Activated naive CD4-positive, alpha-beta T cell treated with anti-CD3 and anti-CD28 coated beads, Interleukin-2, amount 50 U/mL, for 24 hours (primary cell): ENCODE measurements around the gene UNC5C.

Experiments used
- H3K27ac Mint-ChIP-seq: one replicate; pipeline ENCODE4 v1.8.0; 2021; ENCODE audit warnings: mild to moderate bottlenecking, mixed read lengths
- H3K27me3 Mint-ChIP-seq: one replicate; pipeline ENCODE4 v1.8.0; 2021; ENCODE audit warnings: mixed read lengths
- H3K36me3 Mint-ChIP-seq: one replicate; pipeline ENCODE4 v1.8.0; 2021; ENCODE audit warnings: mixed read lengths
- H3K4me1 Mint-ChIP-seq: one replicate; pipeline ENCODE4 v1.8.0; 2021; ENCODE audit warnings: mixed read lengths
- H3K4me3 Mint-ChIP-seq: one replicate; pipeline ENCODE4 v1.8.0; 2021; ENCODE audit warnings: mild to moderate bottlenecking, mixed read lengths
- H3K9me3 Mint-ChIP-seq: one replicate; pipeline ENCODE4 v1.8.0; 2021; ENCODE audit warnings: mixed read lengths

Gene UNC5C

DNA sequence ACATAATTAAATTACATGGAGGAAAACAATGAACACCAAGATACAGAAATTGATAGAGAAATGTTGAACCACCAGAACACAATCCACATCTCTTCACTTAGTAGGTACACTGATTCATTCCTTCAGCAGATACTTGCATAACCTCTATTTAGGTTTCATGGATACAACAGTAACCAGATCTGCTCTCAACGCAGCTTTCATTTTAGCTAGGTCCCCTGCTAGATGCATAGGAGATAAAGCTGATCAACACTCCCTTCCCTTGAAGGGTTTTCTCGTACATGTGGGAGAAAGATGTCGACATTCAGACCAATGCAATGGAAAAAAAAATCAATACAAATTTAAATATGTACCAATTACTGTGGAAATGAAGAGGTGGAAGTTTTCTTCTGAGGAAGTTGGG lies 37.3 kb downstream of the UNC5C start:
- H3K4me3 Mint-ChIP-seq, result no peak overlapping the region
- H3K27ac Mint-ChIP-seq, result no peak overlapping the region
- no peaks in the 10 kb centered on the region for H3K4me1 Mint-ChIP-seq
- H3K36me3 Mint-ChIP-seq, result no peaks in the 10 kb centered on the region
- H3K27me3 Mint-ChIP-seq, result no peaks in the 10 kb centered on the region
- H3K9me3 Mint-ChIP-seq, result no peaks in the 10 kb centered on the region

DNA sequence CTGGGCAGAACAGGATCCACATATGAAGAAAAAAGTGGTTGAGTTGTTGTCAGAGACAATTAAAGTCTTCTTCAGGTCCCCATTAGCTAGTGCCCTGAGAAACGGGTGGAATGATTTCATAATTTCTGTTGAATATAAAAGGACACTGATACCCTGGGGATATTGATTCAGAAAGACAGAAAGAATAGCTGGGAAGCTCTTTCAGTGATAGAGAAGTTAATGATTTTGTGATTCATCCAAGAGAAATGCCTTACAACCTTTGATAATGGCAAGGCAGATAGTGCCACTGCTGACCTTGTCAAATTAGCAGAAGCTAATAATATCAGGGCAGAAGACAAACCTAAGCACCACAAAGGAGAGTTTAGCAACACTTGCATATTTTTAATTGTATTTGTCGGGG lies 37.9 kb downstream of the UNC5C start:
- Mint-ChIP-seq H3K27ac (no peak overlapping the region), H3K27me3 (no peaks in the 10 kb centered on the region), H3K4me3 (no peak overlapping the region), H3K4me1 (no peaks in the 10 kb centered on the region), H3K36me3 (no peaks in the 10 kb centered on the region), H3K9me3 (no peaks in the 10 kb centered on the region)

DNA sequence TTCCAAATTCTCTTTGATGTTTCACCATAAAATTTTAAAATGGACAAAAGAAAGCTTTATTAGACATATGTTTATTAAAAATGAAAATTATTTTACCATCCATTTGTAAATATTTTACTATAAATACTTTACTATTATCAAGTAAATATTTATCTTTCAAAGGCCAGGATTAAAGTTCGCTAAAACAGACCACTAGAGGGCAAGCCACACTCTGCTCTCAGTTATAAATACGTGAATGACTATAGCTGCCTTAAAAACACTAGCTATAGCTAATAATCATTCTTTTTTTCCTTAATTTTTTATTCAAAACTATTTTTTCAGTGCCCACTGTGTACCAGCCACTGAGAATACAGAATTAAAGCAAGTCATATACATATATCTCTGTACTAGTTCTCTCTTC lies 38.6 kb downstream of the UNC5C start:
- Mint-ChIP-seq H3K27ac (no peak overlapping the region), H3K27me3 (no peaks in the 10 kb centered on the region), H3K36me3 (no peaks in the 10 kb centered on the region), H3K9me3 (no peaks in the 10 kb centered on the region), H3K4me1 (no peaks in the 10 kb centered on the region), H3K4me3 (no peak overlapping the region)

DNA sequence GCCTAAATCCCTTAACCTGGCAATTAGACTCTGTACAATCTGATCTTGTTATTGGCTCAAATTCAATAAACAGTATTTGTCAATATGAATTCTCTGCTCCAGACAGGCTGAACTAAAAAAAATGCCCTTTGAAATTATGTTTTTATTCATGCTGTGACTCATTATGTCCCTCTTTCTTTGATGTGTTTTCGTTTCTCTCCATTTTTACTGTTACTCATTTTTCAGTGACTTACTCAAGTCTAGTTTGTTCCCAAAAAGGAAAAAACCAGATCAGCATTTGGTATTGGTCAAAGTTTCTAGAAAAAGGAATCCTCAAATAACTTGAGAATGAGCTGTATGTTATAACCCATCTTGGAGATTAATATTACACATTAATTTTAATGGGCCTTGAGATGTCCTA lies 40.4 kb downstream of the UNC5C start:
- H3K27ac Mint-ChIP-seq, result no peak overlapping the region
- no peak overlapping the region for H3K4me3 Mint-ChIP-seq
- no peaks in the 10 kb centered on the region for H3K36me3 Mint-ChIP-seq
- no peaks in the 10 kb centered on the region for H3K9me3 Mint-ChIP-seq
- H3K27me3 Mint-ChIP-seq, result no peaks in the 10 kb centered on the region
- H3K4me1 Mint-ChIP-seq, result no peaks in the 10 kb centered on the region

DNA sequence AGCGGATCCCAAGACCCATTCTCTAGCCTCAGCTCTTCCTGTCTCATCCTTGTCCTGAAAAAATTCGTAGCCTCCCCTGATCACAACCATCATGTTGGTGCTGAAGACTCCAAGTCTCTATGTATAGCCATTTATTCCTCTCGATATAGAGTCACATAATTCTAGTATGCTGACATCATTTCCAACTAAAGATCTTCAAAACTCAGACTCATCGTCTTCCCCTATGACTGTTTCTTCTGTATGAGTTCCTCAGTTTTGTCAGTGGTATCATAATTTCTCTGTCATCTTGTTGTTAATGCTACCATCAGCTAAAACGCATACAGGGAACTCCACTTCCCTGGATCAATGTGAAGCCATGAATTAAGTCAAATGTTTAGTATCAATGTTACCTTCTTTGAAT lies 41.2 kb downstream of the UNC5C start:
- Mint-ChIP-seq H3K27ac (no peak overlapping the region), H3K27me3 (no peaks in the 10 kb centered on the region), H3K36me3 (no peaks in the 10 kb centered on the region), H3K4me1 (no peaks in the 10 kb centered on the region), H3K4me3 (no peak overlapping the region), H3K9me3 (no peaks in the 10 kb centered on the region)

DNA sequence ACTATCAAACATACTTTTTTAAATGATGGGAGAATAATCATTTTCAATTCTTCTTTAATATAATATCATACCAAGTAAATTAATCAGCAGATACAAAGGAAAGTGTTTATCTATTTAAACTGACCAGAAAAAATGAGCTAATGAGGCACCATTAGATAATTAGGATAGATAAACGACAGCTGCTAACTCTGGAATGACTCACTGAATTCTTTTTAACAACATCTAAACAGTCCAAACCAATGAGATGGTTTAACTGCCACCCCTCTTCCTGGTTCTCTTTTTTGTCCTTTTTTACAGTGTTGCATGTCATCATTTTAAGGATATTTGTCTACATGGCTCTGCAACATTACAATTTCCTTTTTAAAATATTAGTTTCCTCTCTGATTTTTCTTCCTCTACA lies 41.6 kb downstream of the UNC5C start:
- H3K4me3 Mint-ChIP-seq, result no peak overlapping the region
- no peaks in the 10 kb centered on the region for H3K36me3 Mint-ChIP-seq
- H3K27me3 Mint-ChIP-seq, result no peaks in the 10 kb centered on the region
- H3K4me1 Mint-ChIP-seq, result no peaks in the 10 kb centered on the region
- H3K9me3 Mint-ChIP-seq, result no peaks in the 10 kb centered on the region
- H3K27ac Mint-ChIP-seq, result no peak overlapping the region

DNA sequence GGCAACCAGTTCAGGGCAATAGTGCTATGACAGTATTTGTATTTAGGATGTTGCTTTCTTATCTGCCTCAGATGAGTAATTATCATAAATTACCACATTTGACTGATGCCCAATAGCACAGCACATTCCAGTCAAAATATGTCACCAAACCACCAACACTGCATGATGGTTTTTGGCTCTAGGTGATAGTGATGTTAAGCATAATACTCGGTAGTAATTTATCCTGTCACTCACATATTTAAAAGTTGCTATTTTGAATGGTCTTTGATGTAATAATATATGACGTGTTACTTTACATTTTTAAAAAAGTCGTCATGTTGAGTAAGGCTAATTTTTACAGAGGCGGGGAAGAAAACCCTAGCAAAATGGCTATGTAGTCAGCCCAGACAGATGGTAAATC lies 42.5 kb downstream of the UNC5C start:
- H3K36me3 Mint-ChIP-seq, result no peaks in the 10 kb centered on the region
- H3K27me3 Mint-ChIP-seq, result no peaks in the 10 kb centered on the region
- no peak overlapping the region for H3K27ac Mint-ChIP-seq
- H3K4me3 Mint-ChIP-seq, result no peak overlapping the region
- H3K4me1 Mint-ChIP-seq, result no peaks in the 10 kb centered on the region
- H3K9me3 Mint-ChIP-seq, result no peaks in the 10 kb centered on the region

DNA sequence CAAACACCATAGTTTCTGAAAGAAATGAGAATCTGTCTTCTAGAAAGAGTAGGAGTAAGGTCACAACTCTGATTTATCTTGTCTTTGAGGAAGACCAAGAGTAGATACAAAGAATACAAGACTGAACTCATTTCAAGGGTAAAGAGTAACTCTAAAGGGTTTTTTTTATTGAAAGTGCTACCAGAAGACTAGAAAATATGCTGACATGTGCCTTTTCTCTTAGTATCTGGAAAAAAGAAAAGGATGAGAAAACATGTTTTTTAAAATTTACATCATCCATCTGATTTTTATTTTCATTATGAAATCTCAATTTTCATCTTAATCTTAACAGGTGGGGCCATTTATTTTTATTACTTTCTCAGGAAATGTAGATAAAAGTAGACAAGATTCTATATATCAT lies 43.0 kb downstream of the UNC5C start:
- Mint-ChIP-seq H3K27ac (no peak overlapping the region), H3K9me3 (no peaks in the 10 kb centered on the region), H3K36me3 (no peaks in the 10 kb centered on the region), H3K27me3 (no peaks in the 10 kb centered on the region), H3K4me1 (no peaks in the 10 kb centered on the region), H3K4me3 (no peak overlapping the region)

DNA sequence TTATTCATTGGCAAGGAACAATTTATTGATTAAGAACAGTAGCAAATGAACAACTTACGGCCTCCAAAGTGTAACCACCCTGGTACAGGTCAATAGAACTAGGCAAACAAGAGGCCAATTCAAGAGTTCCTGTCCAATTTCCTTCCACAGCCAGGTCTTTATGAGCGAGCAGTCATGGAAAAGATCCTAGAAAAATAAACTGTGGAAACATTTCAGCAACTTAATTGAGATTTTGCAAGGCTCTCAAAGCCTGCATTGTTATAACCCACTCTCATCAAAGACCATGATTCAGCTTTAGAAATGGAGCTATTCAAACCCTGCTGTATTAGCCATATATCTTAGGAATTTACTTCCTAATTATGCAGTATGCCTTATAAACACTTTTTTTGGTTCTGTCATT lies 43.6 kb downstream of the UNC5C start:
- H3K27me3 Mint-ChIP-seq, result no peaks in the 10 kb centered on the region

DNA sequence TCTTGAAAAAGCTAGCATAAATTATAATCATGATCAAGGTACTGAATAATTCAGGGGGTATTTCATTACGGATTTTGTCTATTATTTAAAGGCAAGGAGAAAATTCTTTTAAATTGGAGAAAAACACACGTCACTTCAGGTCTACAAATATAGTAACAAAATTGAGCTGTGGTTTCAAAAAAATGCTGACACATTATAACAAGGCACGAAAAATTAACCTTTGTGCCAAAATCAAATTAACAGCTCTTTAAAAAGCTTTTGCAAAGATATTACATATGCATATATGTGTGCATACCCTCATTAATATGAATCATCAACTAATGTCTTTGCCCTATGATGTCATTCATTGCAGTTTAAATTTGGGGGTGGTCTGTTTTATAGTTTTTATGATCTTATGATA lies 44.3 kb downstream of the UNC5C start:
- Mint-ChIP-seq H3K27ac (no peak overlapping the region), H3K9me3 (no peaks in the 10 kb centered on the region), H3K4me1 (no peaks in the 10 kb centered on the region), H3K36me3 (no peaks in the 10 kb centered on the region), H3K4me3 (no peak overlapping the region), H3K27me3 (no peaks in the 10 kb centered on the region)

More for the DNA sequence above, 43.6 kb downstream of the UNC5C start:
- no peak overlapping the region for H3K27ac Mint-ChIP-seq
- no peaks in the 10 kb centered on the region for H3K4me1 Mint-ChIP-seq
- no peaks in the 10 kb centered on the region for H3K9me3 Mint-ChIP-seq
- H3K36me3 Mint-ChIP-seq, result no peaks in the 10 kb centered on the region
- no peak overlapping the region for H3K4me3 Mint-ChIP-seq

DNA sequence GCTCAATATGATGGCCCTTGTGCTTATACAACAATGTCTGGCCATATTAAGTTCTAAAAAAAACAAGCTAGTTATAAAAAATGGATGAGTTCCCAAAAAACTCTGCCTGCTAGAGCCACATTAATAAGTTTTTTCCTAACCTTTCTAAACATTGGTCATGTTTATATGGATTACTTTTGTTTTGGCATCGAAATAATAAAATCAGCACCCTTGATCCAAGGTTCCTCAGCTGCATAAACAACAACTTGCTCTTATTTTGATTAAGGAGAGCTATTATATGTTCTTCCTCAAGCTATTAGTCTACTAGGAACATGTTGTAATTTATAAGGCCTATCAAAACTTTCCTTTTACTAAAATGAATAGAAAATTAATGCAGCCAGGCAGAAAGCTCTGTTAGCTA lies 48.4 kb downstream of the UNC5C start:
- Mint-ChIP-seq H3K4me1 (no peaks in the 10 kb centered on the region), H3K27ac (no peak overlapping the region), H3K36me3 (no peaks in the 10 kb centered on the region), H3K27me3 (no peaks in the 10 kb centered on the region), H3K4me3 (no peak overlapping the region), H3K9me3 (no peaks in the 10 kb centered on the region)

DNA sequence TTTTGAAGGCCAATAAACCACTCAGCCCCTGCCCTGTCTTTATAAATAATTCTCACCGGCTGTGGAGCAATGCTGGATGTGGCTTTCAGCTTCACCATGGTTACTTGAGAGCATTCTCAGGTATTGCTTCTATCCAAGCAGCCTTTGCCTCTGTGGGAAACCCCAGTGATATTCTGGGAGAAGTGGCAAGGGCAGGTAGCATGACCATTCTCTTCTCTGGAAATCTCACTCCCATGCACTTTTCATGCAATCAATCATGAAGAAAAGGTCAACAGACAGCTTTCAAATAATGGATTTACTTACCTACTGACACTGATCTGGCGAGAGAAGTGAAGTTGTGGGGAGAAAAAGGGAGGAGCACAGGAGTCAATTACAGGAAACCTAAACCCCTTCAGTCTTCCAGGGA lies 49.5 kb downstream of the UNC5C start:
- Mint-ChIP-seq H3K9me3 (no peaks in the 10 kb centered on the region), H3K27me3 (no peaks in the 10 kb centered on the region), H3K36me3 (no peaks in the 10 kb centered on the region), H3K27ac (no peak overlapping the region), H3K4me1 (no peaks in the 10 kb centered on the region), H3K4me3 (no peak overlapping the region)

DNA sequence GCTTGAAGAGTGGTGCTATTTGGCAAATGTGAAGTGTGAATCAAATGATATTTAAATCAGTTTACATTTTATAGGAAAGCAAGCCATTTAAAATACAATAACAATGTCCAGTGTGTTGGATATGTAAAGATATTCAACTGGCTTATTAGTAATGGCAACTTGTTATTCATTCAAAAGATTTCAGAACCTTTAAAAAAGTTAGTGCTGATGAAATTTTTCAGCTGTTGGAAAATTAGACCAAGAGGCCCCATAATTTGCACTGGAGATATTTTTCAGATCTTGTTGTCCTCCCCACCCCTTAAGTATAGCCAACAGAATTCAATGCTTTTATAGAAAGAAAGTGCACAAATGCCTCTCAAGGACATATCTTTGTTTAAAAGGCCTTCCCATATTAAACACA lies 54.6 kb downstream of the UNC5C start:
- Mint-ChIP-seq H3K4me3 (no peak overlapping the region), H3K9me3 (no peaks in the 10 kb centered on the region), H3K4me1 (no peaks in the 10 kb centered on the region), H3K27me3 (no peaks in the 10 kb centered on the region), H3K36me3 (no peaks in the 10 kb centered on the region), H3K27ac (no peak overlapping the region)

DNA sequence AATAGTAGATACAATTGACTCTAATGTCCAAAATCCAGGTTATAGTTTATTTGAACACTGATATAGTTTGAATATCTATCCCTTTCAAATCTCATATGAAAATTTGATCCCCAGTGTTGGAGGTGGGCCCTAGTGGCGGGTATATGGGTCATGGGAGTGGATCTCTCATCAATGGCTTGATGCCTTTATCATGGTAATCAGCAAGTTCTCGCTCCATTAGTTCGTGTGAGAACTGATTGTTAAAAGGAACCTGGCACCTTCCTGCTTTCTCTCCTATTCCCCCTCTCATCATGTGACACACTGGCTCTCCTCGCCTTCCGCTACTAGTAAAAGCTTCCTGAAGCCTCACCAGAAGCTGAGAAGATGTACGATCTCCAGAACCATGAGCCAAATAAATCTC lies 70.1 kb downstream of the UNC5C start:
- no peaks in the 10 kb centered on the region for H3K36me3 Mint-ChIP-seq
- H3K4me3 Mint-ChIP-seq, result no peak overlapping the region
- no peaks in the 10 kb centered on the region for H3K4me1 Mint-ChIP-seq
- H3K27ac Mint-ChIP-seq, result no peak overlapping the region
- no peaks in the 10 kb centered on the region for H3K9me3 Mint-ChIP-seq
- H3K27me3 Mint-ChIP-seq, result no peaks in the 10 kb centered on the region

DNA sequence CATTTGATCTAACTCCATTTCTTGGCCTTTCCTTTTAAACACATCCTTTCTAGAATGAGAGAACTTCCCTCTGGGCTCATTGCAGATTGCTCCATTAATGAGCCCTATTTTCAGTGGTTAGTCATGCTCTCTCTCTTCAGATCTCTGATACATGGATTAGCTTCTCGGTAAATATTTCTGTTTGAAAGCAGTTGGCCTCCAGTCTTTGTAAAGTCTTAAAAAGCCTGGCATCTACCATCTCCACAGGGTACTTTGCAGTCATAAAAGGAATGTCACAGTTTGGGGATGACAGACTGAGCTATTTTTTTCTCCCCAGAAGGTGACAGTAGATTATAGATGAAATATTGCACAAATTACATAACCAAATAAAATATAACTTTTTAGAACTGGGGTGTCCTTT lies 72.7 kb downstream of the UNC5C start:
- H3K4me1 Mint-ChIP-seq, result no peaks in the 10 kb centered on the region
- no peaks in the 10 kb centered on the region for H3K9me3 Mint-ChIP-seq
- no peak overlapping the region for H3K27ac Mint-ChIP-seq
- H3K27me3 Mint-ChIP-seq, result no peaks in the 10 kb centered on the region
- no peaks in the 10 kb centered on the region for H3K36me3 Mint-ChIP-seq
- no peak overlapping the region for H3K4me3 Mint-ChIP-seq

DNA sequence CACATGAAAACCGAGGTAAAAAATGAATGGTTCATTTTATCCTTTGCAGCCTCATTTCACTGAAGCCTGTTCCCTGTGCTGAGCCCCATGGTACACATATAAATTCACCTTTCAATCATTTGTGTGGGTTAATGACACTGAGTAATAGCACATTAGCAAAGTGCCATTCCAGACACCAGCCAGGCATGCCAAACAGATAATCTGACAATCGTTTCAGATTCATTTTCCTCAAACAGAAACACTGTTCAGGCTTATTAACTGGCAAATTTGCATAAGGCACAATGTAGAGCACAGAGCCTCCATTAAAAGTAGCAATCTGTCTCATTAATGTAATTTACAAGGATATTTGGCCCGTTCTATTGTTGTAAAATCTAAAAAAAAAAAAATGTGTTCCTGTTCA lies 76.2 kb downstream of the UNC5C start:
- Mint-ChIP-seq H3K36me3 (no peaks in the 10 kb centered on the region), H3K4me3 (no peak overlapping the region), H3K9me3 (no peaks in the 10 kb centered on the region), H3K27ac (no peak overlapping the region), H3K4me1 (no peaks in the 10 kb centered on the region), H3K27me3 (no peaks in the 10 kb centered on the region)

DNA sequence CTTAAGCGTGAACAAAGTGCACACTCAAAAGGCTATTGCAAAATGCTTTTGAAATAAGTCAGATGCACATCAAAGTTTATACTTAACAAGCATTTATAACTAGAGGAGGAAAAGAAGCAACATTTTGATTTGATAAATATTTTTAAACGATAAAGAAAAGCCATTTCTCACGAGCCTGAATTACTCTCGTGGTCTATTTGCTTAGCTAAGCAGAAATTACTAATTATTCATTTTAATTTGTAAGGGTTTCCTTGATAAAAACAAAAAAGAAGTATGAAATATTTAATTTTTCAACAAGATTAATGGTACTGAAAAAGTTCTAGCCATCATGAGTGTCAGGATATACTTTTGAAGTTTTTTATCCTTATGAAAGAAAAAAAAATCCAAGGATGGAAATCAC lies 78.2 kb downstream of the UNC5C start:
- no peaks in the 10 kb centered on the region for H3K27me3 Mint-ChIP-seq
- no peak overlapping the region for H3K4me3 Mint-ChIP-seq
- H3K36me3 Mint-ChIP-seq, result no peaks in the 10 kb centered on the region
- no peak overlapping the region for H3K27ac Mint-ChIP-seq
- H3K4me1 Mint-ChIP-seq, result no peaks in the 10 kb centered on the region
- H3K9me3 Mint-ChIP-seq, result no peaks in the 10 kb centered on the region

DNA sequence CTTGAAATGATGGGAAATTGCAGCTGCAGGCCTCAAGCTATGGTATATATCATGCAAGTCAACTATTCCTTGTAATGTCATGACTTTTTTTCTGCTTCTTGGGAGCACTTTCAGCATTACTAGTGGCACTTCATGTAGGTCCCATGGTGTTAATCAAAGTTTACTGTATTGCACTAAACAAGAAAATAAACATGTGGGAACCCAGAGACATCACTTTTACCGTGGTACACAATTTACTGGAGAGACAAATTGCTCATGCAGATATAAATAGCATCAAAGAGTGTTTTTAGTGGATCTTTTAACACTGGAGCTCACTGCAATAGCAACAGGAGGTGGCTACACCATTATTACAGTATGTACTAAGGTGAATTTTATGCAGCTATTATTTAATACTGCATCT lies 79.2 kb downstream of the UNC5C start:
- H3K36me3 Mint-ChIP-seq, result no peaks in the 10 kb centered on the region
- H3K27me3 Mint-ChIP-seq, result no peaks in the 10 kb centered on the region
- no peaks in the 10 kb centered on the region for H3K4me1 Mint-ChIP-seq
- no peak overlapping the region for H3K27ac Mint-ChIP-seq
- H3K9me3 Mint-ChIP-seq, result no peaks in the 10 kb centered on the region
- no peak overlapping the region for H3K4me3 Mint-ChIP-seq
